Mesothelial cell of epicardium (in vitro differentiated cells): ENCODE measurements around the gene ABR. TPM values are rescaled to one million over a fixed set of nuclear protein-coding genes. Genes with fewer than 3 reads are reported as not detected.

Experiments
- DNase-seq, 2 experiments: peaks; one replicate each; pipeline ENCODE4 v3.0.0; 2021; ENCODE audit warnings: low spot score in 2 of 2; ENCODE audit not compliant: unreplicated experiment in 2 of 2
- H3K27ac Mint-ChIP-seq: 2 replicates; pipeline ENCODE4 v1.8.0; 2021; ENCODE audit warnings: mixed read lengths
- H3K27me3 Mint-ChIP-seq: 2 replicates; pipeline ENCODE4 v1.8.0; 2021; ENCODE audit warnings: low read depth, mixed read lengths
- H3K36me3 Mint-ChIP-seq: 2 replicates; pipeline ENCODE4 v1.8.0; 2021; ENCODE audit warnings: mixed read lengths
- H3K4me1 Mint-ChIP-seq: 2 replicates; pipeline ENCODE4 v1.8.0; 2021; ENCODE audit warnings: mixed read lengths
- H3K4me3 Mint-ChIP-seq: 2 replicates; pipeline ENCODE4 v1.8.0; 2021; ENCODE audit warnings: mild to moderate bottlenecking, moderate library complexity, mixed read lengths
- H3K9me3 Mint-ChIP-seq: 2 replicates; pipeline ENCODE4 v1.8.0; 2021; ENCODE audit warnings: mixed read lengths
- CTCF ChIP-seq: fragments of 200-600 bp; sonication (generic); IDR thresholded peaks from one replicate; pipeline ENCODE4 v1.5.0; 2021; ENCODE audit warnings: antibody characterized with exemption; ENCODE audit not compliant: unreplicated experiment
- total RNA-seq: library from RNA; stranded (reverse); gene quantifications from 3 replicates; pipeline ENCODE4 v1.2.1, GENCODE V29; 2021

Gene ABR
- total RNA-seq, 1 donor from 2014 or later = 70.1 TPM

- Mint-ChIP-seq H3K4me1 (peaks cover 3% of the 10 kb centered on the region), H3K27ac (no peak overlapping the region), H3K9me3 (no peaks in the 10 kb centered on the region), H3K27me3 (no peaks in the 10 kb centered on the region), H3K36me3 (peaks cover 9% of the 10 kb centered on the region), H3K4me3 (no peak overlapping the region)
- no peak for DNase-seq
- TF ChIP-seq CTCF = no peak
Measured at GRCh38 chr17:1008008-1008761, 171.6 kb downstream of the ABR start.

GRCh38 chr17:1007310-1008007 lies 172.3 kb downstream of the ABR start:
- no peaks in the 10 kb centered on the region for H3K27me3 Mint-ChIP-seq
- no peak overlapping the region for H3K4me3 Mint-ChIP-seq
- DNase-seq = no peak
- H3K36me3 Mint-ChIP-seq = peaks cover 12% of the 10 kb centered on the region
- TF ChIP-seq CTCF = no peak
- no peak overlapping the region for H3K27ac Mint-ChIP-seq
- no peaks in the 10 kb centered on the region for H3K9me3 Mint-ChIP-seq
- H3K4me1 Mint-ChIP-seq = peaks cover 8% of the 10 kb centered on the region

- Mint-ChIP-seq H3K4me3 (no peak overlapping the region), H3K27ac (no peak overlapping the region), H3K9me3 (no peaks in the 10 kb centered on the region), H3K27me3 (no peaks in the 10 kb centered on the region), H3K4me1 (peaks cover 19% of the 10 kb centered on the region), H3K36me3 (peaks cover 18% of the 10 kb centered on the region)
- TF ChIP-seq CTCF = no peak
- no peak for DNase-seq
Measured at GRCh38 chr17:1006054-1006453, 173.7 kb downstream of the ABR start.

- DNase-seq = no peak
- peaks cover 25% of the 10 kb centered on the region for H3K4me1 Mint-ChIP-seq
- no peak for TF ChIP-seq CTCF
- no peak overlapping the region for H3K4me3 Mint-ChIP-seq
- H3K27ac Mint-ChIP-seq = no peak overlapping the region
- H3K9me3 Mint-ChIP-seq = no peaks in the 10 kb centered on the region
- H3K36me3 Mint-ChIP-seq = peaks cover 24% of the 10 kb centered on the region
- no peaks in the 10 kb centered on the region for H3K27me3 Mint-ChIP-seq
Measured at GRCh38 chr17:1005361-1005946, 174.3 kb downstream of the ABR start.

GRCh38 chr17:1004769-1005295 lies 174.9 kb downstream of the ABR start:
- Mint-ChIP-seq H3K27ac (no peak overlapping the region), H3K9me3 (no peaks in the 10 kb centered on the region), H3K27me3 (no peaks in the 10 kb centered on the region), H3K36me3 (peaks cover 28% of the 10 kb centered on the region), H3K4me1 (peaks cover 28% of the 10 kb centered on the region), H3K4me3 (no peak overlapping the region)
- no peak for DNase-seq
- TF ChIP-seq CTCF = no peak
